GM18511 (cell line): ENCODE data around the gene PRKG2.

Source experiments
- ATAC-seq: cut with Tn5 transposase; IDR thresholded peaks from one replicate; pipeline ENCODE4 v1.9.1; 2021; ENCODE audit warnings: mild to moderate bottlenecking, moderate library complexity; ENCODE audit not compliant: unreplicated experiment

Gene PRKG2

GRCh38 chr4:81218206-81218605 is 3.2 kb upstream of the PRKG2 start:
- ATAC-seq: no peak

GRCh38 chr4:81217779-81218178 is 2.8 kb upstream of the PRKG2 start:
- ATAC-seq: no peak

- no peak for ATAC-seq
These were observed 909 bp upstream of the PRKG2 start for GRCh38 chr4:81215931-81216330.

- ATAC-seq: no peak
These were observed 710 bp downstream of the PRKG2 start for GRCh38 chr4:81214144-81214880.

GRCh38 chr4:81213671-81214070 is 1.4 kb downstream of the PRKG2 start:
- ATAC-seq: no peak

- ATAC-seq: no peak
These were observed 3.1 kb downstream of the PRKG2 start for GRCh38 chr4:81211956-81212355.

- no peak for ATAC-seq
These were observed 7.2 kb downstream of the PRKG2 start for GRCh38 chr4:81207828-81208227.

GRCh38 chr4:81205302-81205701 is 9.7 kb downstream of the PRKG2 start:
- no peak for ATAC-seq

GRCh38 chr4:81204571-81204970 is 10.5 kb downstream of the PRKG2 start:
- no peak for ATAC-seq

GRCh38 chr4:81199831-81200230 is 15.2 kb downstream of the PRKG2 start:
- ATAC-seq: no peak

GRCh38 chr4:81198609-81199008 is 16.4 kb downstream of the PRKG2 start:
- ATAC-seq: no peak

- ATAC-seq: no peak
These were observed 17.0 kb downstream of the PRKG2 start for GRCh38 chr4:81197864-81198524.

- no peak for ATAC-seq
These were observed 18.8 kb downstream of the PRKG2 start for GRCh38 chr4:81196126-81196650.

GRCh38 chr4:81195475-81195874 is 19.5 kb downstream of the PRKG2 start:
- ATAC-seq: no peak

- no peak for ATAC-seq
These were observed 20.7 kb downstream of the PRKG2 start for GRCh38 chr4:81194286-81194685.

- ATAC-seq: no peak
These were observed 34.1 kb downstream of the PRKG2 start for GRCh38 chr4:81180916-81181315.

GRCh38 chr4:81179326-81179725 is 35.7 kb downstream of the PRKG2 start:
- ATAC-seq: no peak

GRCh38 chr4:81173213-81173612 is 41.8 kb downstream of the PRKG2 start:
- ATAC-seq: no peak

- no peak for ATAC-seq
These were observed 48.4 kb downstream of the PRKG2 start for GRCh38 chr4:81166458-81167160.

GRCh38 chr4:81165861-81166430 is 49.1 kb downstream of the PRKG2 start:
- ATAC-seq: no peak

GRCh38 chr4:81164623-81165416 is 50.2 kb downstream of the PRKG2 start:
- no peak for ATAC-seq
